K562 (cell line): ENCODE data around the gene RIPOR1. TPM values are rescaled to one million over a fixed set of nuclear protein-coding genes. Genes with fewer than 3 reads are reported as not detected.

Experiments used
- ARHGAP35 ChIP-seq: fragments of 450-650 bp; IDR thresholded peaks from 2 replicates; pipeline ENCODE4 v1.6.1; 2018; ENCODE audit not compliant: partially characterized antibody
- ARNT ChIP-seq, 2 experiments: fragments of 450-650 bp; IDR thresholded peaks; 2 replicates each; pipeline ENCODE4 v1.6.1; 2016; ENCODE audit warnings: mild to moderate bottlenecking in 1 of 2
- CHD1 ChIP-seq: fragments of 200-600 bp; sonication (generic); IDR thresholded peaks from one replicate; pipeline ENCODE4 v1.6.1; 2012; ENCODE audit warnings: mild to moderate bottlenecking, moderate library complexity, low read length, inconsistent platforms
- HNRNPH1 ChIP-seq: fragments of 200-400 bp; formaldehyde crosslinking; optimal IDR thresholded peaks from 2 replicates; pipeline ENCODE3; 2017; ENCODE audit warnings: low read depth, mild to moderate bottlenecking, low read length, moderate library complexity
- KDM1A ChIP-seq, 2 experiments: fragments of 450-650 bp; IDR thresholded peaks; 2 replicates each; pipeline ENCODE4 v1.6.1; 2016; ENCODE audit warnings: mild to moderate bottlenecking in 2 of 2
- MED1 ChIP-seq: sonication (generic); formaldehyde crosslinking; IDR thresholded peaks from 2 replicates; pipeline ENCODE4 v1.8.1; 2023; ENCODE audit warnings: missing genetic modification reagents, borderline replicate concordance
- POLR2G ChIP-seq: fragments of 200-400 bp; formaldehyde crosslinking; IDR thresholded peaks from 2 replicates; pipeline ENCODE4 v1.6.1; 2017; ENCODE audit warnings: low read depth, mild to moderate bottlenecking, antibody characterized with exemption, low read length, moderate library complexity
- RBM22 ChIP-seq: fragments of 200-400 bp; formaldehyde crosslinking; IDR thresholded peaks from 2 replicates; pipeline ENCODE4 v1.6.1; 2018; ENCODE audit warnings: low read length, low read depth; ENCODE audit not compliant: poor library complexity, severe bottlenecking
- SMARCE1 ChIP-seq: fragments of 450-650 bp; IDR thresholded peaks from 2 replicates; pipeline ENCODE4 v1.7.1; 2016; ENCODE audit warnings: mild to moderate bottlenecking
- TBL1XR1 ChIP-seq, 2 experiments: IDR thresholded peaks; 2 replicates each; pipeline ENCODE4 v1.6.1; 2012; ENCODE audit warnings: improper control_type of control experiment in 2 of 2, low read length in 2 of 2, mild to moderate bottlenecking in 1 of 2
- ZNF174 ChIP-seq: fragments of 250-450 bp; sonication (Bioruptor Pico); IDR thresholded peaks from 2 replicates; pipeline ENCODE4 v1.4.0; 2020; ENCODE audit warnings: mild to moderate bottlenecking
- polyA plus RNA-seq, 8 experiments: library from polyadenylated mRNA; depleted of rRNA in 4 of 8; stranded (reverse) in 5 of 8; unstranded in 3 of 8; fragments of >200 nt; fragmentation: Nextera tagmentation in 2 of 8; fragmentation: Illumina TruSeq in 1 of 8; extraction: Ambion mirVana in 2 of 8; extraction: Trizol in 1 of 8; gene quantifications; 2 replicates each; pipeline versions ENCODE4 v1.2.1 to v1.2.3, GENCODE V29; 2011 to 2014; ENCODE audit warnings: inconsistent platforms in 1 of 8, missing spikeins in 1 of 8
- total RNA-seq, 7 experiments: library from RNA; depleted of rRNA in 6 of 7; stranded (reverse); fragments of >200 nt in 6 of 7; fragmentation: Illumina TruSeq in 2 of 7; extraction: Trizol in 2 of 7; gene quantifications; 2 replicates each; pipeline versions ENCODE4 v1.2.1 to v1.2.3, GENCODE V29; 2011 to 2021; ENCODE audit warnings: low replicate concordance in 1 of 7
- TF ChIP-seq, protein P1 (sequence below): sonication (generic); formaldehyde crosslinking; IDR thresholded peaks from 2 replicates; pipeline ENCODE4 v1.8.1; 2023; ENCODE audit warnings: mild to moderate bottlenecking, missing genetic modification reagents, moderate library complexity
- TF ChIP-seq, protein P2 (sequence below): fragments of 200-800 bp; sonication (Bioruptor generic); IDR thresholded peaks from 2 replicates; pipeline ENCODE4 v1.6.1; 2017; ENCODE audit warnings: missing genetic modification characterization, missing compliant biosample characterization
- TF ChIP-seq, protein P3 (sequence below), 2 experiments: fragments of 450-650 bp in 1 of 2; IDR thresholded peaks; 2 replicates each; pipeline ENCODE4 v1.6.1; 2011 to 2017; ENCODE audit warnings: low read depth in 2 of 2, antibody characterized with exemption in 1 of 2, borderline replicate concordance in 1 of 2, low read length in 1 of 2, mild to moderate bottlenecking in 1 of 2, mixed read lengths in 1 of 2; ENCODE audit not compliant: control insufficient read depth in 1 of 2
- TF ChIP-seq, protein P4 (sequence below): IDR thresholded peaks from 3 replicates; pipeline ENCODE4 v1.6.1; 2011; ENCODE audit warnings: borderline replicate concordance, mild to moderate bottlenecking; ENCODE audit not compliant: insufficient read length, insufficient read depth
- TF ChIP-seq, protein P5 (sequence below): fragments of 250-450 bp; sonication (Bioruptor Pico); IDR thresholded peaks from 2 replicates; pipeline ENCODE4 v1.8.0; 2021; ENCODE audit warnings: borderline replicate concordance, mild to moderate bottlenecking, moderate library complexity; ENCODE audit not compliant: poor library complexity, severe bottlenecking
- TF ChIP-seq, protein P6 (sequence below): fragments of 250-450 bp; sonication (Bioruptor Pico); IDR thresholded peaks from 2 replicates; pipeline ENCODE4 v1.4.0; 2020; ENCODE audit warnings: mild to moderate bottlenecking, moderate library complexity

The RIPOR1 gene
- total and polyA plus RNA-seq, 9 of the 15 experiments (the other 6 are each of a cell fraction or from before 2014, with no cell fraction given): 0.36 to 31.1 (median 3.0) TPM

DNA sequence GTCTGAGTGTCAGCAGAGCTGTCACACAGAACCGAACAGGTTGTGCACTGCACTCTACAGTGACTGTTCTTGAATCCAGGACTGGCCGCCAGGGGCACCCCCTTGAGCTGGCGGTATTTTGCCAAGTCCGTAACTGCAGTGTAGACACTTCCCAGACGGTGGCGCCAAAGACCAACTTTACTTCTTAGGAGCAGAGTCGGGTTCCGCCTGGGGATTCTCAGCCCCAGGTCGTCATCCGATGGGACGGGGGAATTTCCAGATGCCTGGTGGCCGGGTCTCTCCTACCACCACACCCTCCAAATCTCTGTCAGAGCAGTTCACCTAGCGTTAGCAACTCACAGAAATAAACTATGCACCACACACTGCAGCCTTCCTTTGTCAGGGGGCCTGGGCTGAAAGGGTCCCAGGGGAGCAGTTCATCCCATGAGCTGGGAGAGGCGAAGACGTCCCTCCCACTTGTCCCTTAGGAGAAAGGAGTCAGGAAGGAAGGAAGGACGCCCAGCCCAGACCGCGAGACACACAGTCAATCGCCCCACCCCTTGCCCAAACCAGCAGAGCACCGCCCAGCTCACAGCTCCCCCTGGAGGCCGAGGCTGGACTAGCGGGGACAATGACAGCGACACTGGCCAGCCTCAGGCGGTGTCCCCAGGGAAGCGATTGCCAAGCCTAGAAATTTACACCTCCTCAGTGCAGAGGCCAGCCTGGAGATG, 7.4 kb upstream of the RIPOR1 start (continued):
- TF ChIP-seq POLR2G (peak; percentile 49), MED1 (CRISPR knock-in tag) (no peak), TBL1XR1 (IDR thresholded peaks at IDR 0.05; ENCODE audit: low read length in 2 of 2) (peak; percentile 66 to 72; a peak in 1 of 4 replicates), ARNT (IDR thresholded peaks at IDR 0.05) (0 out of 4 replicates have a peak, but pooled peaks of 1 of the 2 experiments have one; percentile 16), KDM1A (IDR thresholded peaks at IDR 0.05) (peak in 1 of 2 experiments; percentile 5; a peak in 1 of 4 replicates), HNRNPH1 (no peak), SMARCE1 (peak; percentile 42; the same call in 1 of the 2 replicates), ARHGAP35 (no peak), CHD1 (peak; percentile 57), RBM22 (no peak), ZNF174 (CRISPR knock-in tag) (0 out of 2 replicates have a peak, but pooled peaks have one; percentile 38)
- TF ChIP-seq, protein P1, sequence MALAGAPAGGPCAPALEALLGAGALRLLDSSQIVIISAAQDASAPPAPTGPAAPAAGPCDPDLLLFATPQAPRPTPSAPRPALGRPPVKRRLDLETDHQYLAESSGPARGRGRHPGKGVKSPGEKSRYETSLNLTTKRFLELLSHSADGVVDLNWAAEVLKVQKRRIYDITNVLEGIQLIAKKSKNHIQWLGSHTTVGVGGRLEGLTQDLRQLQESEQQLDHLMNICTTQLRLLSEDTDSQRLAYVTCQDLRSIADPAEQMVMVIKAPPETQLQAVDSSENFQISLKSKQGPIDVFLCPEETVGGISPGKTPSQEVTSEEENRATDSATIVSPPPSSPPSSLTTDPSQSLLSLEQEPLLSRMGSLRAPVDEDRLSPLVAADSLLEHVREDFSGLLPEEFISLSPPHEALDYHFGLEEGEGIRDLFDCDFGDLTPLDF (CRISPR knock-in tag): no peak
- TF ChIP-seq, protein P2, sequence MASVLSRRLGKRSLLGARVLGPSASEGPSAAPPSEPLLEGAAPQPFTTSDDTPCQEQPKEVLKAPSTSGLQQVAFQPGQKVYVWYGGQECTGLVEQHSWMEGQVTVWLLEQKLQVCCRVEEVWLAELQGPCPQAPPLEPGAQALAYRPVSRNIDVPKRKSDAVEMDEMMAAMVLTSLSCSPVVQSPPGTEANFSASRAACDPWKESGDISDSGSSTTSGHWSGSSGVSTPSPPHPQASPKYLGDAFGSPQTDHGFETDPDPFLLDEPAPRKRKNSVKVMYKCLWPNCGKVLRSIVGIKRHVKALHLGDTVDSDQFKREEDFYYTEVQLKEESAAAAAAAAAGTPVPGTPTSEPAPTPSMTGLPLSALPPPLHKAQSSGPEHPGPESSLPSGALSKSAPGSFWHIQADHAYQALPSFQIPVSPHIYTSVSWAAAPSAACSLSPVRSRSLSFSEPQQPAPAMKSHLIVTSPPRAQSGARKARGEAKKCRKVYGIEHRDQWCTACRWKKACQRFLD: no peak
- TF ChIP-seq, protein P3, sequence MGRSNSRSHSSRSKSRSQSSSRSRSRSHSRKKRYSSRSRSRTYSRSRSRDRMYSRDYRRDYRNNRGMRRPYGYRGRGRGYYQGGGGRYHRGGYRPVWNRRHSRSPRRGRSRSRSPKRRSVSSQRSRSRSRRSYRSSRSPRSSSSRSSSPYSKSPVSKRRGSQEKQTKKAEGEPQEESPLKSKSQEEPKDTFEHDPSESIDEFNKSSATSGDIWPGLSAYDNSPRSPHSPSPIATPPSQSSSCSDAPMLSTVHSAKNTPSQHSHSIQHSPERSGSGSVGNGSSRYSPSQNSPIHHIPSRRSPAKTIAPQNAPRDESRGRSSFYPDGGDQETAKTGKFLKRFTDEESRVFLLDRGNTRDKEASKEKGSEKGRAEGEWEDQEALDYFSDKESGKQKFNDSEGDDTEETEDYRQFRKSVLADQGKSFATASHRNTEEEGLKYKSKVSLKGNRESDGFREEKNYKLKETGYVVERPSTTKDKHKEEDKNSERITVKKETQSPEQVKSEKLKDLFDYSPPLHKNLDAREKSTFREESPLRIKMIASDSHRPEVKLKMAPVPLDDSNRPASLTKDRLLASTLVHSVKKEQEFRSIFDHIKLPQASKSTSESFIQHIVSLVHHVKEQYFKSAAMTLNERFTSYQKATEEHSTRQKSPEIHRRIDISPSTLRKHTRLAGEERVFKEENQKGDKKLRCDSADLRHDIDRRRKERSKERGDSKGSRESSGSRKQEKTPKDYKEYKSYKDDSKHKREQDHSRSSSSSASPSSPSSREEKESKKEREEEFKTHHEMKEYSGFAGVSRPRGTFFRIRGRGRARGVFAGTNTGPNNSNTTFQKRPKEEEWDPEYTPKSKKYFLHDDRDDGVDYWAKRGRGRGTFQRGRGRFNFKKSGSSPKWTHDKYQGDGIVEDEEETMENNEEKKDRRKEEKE (IDR thresholded peaks at IDR 0.05; ENCODE audit: borderline replicate concordance in 1 of 2, control insufficient read depth in 1 of 2, low read depth in 2 of 2, low read length in 1 of 2): no peak
- TF ChIP-seq, protein P4, sequence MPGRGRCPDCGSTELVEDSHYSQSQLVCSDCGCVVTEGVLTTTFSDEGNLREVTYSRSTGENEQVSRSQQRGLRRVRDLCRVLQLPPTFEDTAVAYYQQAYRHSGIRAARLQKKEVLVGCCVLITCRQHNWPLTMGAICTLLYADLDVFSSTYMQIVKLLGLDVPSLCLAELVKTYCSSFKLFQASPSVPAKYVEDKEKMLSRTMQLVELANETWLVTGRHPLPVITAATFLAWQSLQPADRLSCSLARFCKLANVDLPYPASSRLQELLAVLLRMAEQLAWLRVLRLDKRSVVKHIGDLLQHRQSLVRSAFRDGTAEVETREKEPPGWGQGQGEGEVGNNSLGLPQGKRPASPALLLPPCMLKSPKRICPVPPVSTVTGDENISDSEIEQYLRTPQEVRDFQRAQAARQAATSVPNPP: no peak
- TF ChIP-seq, protein P5, sequence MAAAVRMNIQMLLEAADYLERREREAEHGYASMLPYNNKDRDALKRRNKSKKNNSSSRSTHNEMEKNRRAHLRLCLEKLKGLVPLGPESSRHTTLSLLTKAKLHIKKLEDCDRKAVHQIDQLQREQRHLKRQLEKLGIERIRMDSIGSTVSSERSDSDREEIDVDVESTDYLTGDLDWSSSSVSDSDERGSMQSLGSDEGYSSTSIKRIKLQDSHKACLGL (CRISPR knock-in tag): no peak
- TF ChIP-seq, protein P6, sequence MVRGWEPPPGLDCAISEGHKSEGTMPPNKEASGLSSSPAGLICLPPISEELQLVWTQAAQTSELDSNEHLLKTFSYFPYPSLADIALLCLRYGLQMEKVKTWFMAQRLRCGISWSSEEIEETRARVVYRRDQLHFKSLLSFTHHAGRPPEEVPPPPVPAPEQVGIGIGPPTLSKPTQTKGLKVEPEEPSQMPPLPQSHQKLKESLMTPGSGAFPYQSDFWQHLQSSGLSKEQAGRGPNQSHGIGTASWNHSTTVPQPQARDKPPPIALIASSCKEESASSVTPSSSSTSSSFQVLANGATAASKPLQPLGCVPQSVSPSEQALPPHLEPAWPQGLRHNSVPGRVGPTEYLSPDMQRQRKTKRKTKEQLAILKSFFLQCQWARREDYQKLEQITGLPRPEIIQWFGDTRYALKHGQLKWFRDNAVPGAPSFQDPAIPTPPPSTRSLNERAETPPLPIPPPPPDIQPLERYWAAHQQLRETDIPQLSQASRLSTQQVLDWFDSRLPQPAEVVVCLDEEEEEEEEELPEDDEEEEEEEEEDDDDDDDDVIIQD: no peak
